H9 (cell line): ENCODE measurements around the gene OARD1. TPM values are rescaled to one million over a fixed set of nuclear protein-coding genes. Genes with fewer than 3 reads are reported as not detected.

ENCODE experiments used
- DNase-seq: peaks from one replicate; pipeline ENCODE4 v3.0.0-alpha.2; 2017
- H2AFZ ChIP-seq: one replicate; pipeline ENCODE4 v1.6.1; 2013; ENCODE audit warnings: mild to moderate bottlenecking, low read length, control low read depth, moderate library complexity
- H2AK5ac ChIP-seq: 2 replicates; pipeline ENCODE4 v1.6.1; 2013; ENCODE audit warnings: low read length, control low read depth, mixed read lengths; ENCODE audit not compliant: insufficient read length
- H2BK120ac ChIP-seq: one replicate; pipeline ENCODE4 v1.6.1; 2013; ENCODE audit warnings: low read depth, mild to moderate bottlenecking, low read length, control low read depth, inconsistent platforms; ENCODE audit not compliant: poor library complexity, severe bottlenecking
- H2BK12ac ChIP-seq: 2 replicates; pipeline ENCODE4 v1.6.1; 2013; ENCODE audit warnings: low read length, control low read depth, mixed read lengths, low read depth; ENCODE audit not compliant: insufficient read length
- H2BK15ac ChIP-seq: 2 replicates; pipeline ENCODE4 v1.6.1; 2013; ENCODE audit warnings: low read depth, low read length, control low read depth
- H2BK20ac ChIP-seq: one replicate; pipeline ENCODE4 v1.6.1; 2013; ENCODE audit warnings: low read depth, mild to moderate bottlenecking, low read length, control low read depth, inconsistent platforms; ENCODE audit not compliant: poor library complexity, severe bottlenecking
- H2BK5ac ChIP-seq: 2 replicates; pipeline ENCODE4 v1.6.1; 2013; ENCODE audit warnings: low read length, control low read depth, mixed read lengths; ENCODE audit not compliant: insufficient read length
- H3K14ac ChIP-seq: 2 replicates; pipeline ENCODE4 v1.6.1; 2013; ENCODE audit warnings: low read length, control low read depth; ENCODE audit not compliant: insufficient read depth
- H3K18ac ChIP-seq: 2 replicates; pipeline ENCODE4 v1.6.1; 2013; ENCODE audit warnings: low read depth, mild to moderate bottlenecking, mixed read lengths, low read length, control low read depth; ENCODE audit not compliant: insufficient read length
- H3K23ac ChIP-seq: 2 replicates; pipeline ENCODE4 v1.6.1; 2013; ENCODE audit warnings: low read length, control low read depth, mixed read lengths, low read depth; ENCODE audit not compliant: insufficient read length
- H3K23me2 ChIP-seq: 2 replicates; pipeline ENCODE4 v1.6.1; 2013; ENCODE audit warnings: low read depth, mild to moderate bottlenecking, mixed read lengths, low read length, control low read depth; ENCODE audit not compliant: insufficient read length, poor library complexity, severe bottlenecking
- H3K27ac ChIP-seq: 2 replicates; pipeline ENCODE4 v1.5.1; 2013; ENCODE audit warnings: low read length, control low read depth, mixed read lengths, low read depth; ENCODE audit not compliant: insufficient read length
- H3K27me3 ChIP-seq: 2 replicates; pipeline ENCODE4 v1.6.1; 2013; ENCODE audit warnings: low read length, control low read depth, inconsistent platforms; ENCODE audit not compliant: insufficient read depth
- H3K4ac ChIP-seq: 2 replicates; pipeline ENCODE4 v1.6.1; 2013; ENCODE audit warnings: low read depth, mild to moderate bottlenecking, control low read depth, inconsistent platforms, low read length, moderate library complexity
- H3K4me1 ChIP-seq: 2 replicates; pipeline ENCODE4 v1.6.1; 2013; ENCODE audit warnings: low read length, control low read depth, inconsistent platforms; ENCODE audit not compliant: insufficient read depth
- H3K4me2 ChIP-seq: 2 replicates; pipeline ENCODE4 v1.6.1; 2013; ENCODE audit warnings: low read length, control low read depth, mixed read lengths; ENCODE audit not compliant: insufficient read length, insufficient read depth
- H3K56ac ChIP-seq: 2 replicates; pipeline ENCODE4 v1.6.1; 2013; ENCODE audit warnings: low read depth, mild to moderate bottlenecking, mixed read lengths, low read length, control low read depth; ENCODE audit not compliant: insufficient read length
- H3K79me1 ChIP-seq: 2 replicates; pipeline ENCODE4 v1.6.1; 2013; ENCODE audit warnings: low read depth, mild to moderate bottlenecking, moderate library complexity, low read length, control low read depth, inconsistent platforms; ENCODE audit not compliant: insufficient read depth, poor library complexity, severe bottlenecking
- H3K79me2 ChIP-seq: 2 replicates; pipeline ENCODE4 v1.6.1; 2013; ENCODE audit warnings: low read length, control low read depth, inconsistent platforms; ENCODE audit not compliant: insufficient read depth
- H3K9ac ChIP-seq: 2 replicates; pipeline ENCODE4 v1.6.1; 2013; ENCODE audit warnings: low read length, control low read depth, mixed read lengths; ENCODE audit not compliant: insufficient read length; ENCODE audit errors: extremely low read depth
- H3K9me3 ChIP-seq: one replicate; pipeline ENCODE4 v1.6.1; 2013; ENCODE audit warnings: low read depth, low read length, inconsistent platforms; ENCODE audit not compliant: control insufficient read depth
- H3T11ph ChIP-seq: one replicate; pipeline ENCODE4 v1.6.1; 2013; ENCODE audit warnings: mild to moderate bottlenecking, low read length, control low read depth, inconsistent platforms
- H4K20me1 ChIP-seq: one replicate; pipeline ENCODE4 v1.6.1; 2013; ENCODE audit not compliant: control insufficient read depth, insufficient read length, insufficient read depth
- H4K5ac ChIP-seq: 2 replicates; pipeline ENCODE4 v1.6.1; 2013; ENCODE audit warnings: low read depth, mild to moderate bottlenecking, mixed read lengths, low read length, control low read depth; ENCODE audit not compliant: insufficient read length
- H4K8ac ChIP-seq: replicated peaks from 2 replicates; pipeline ENCODE4 v1.6.1; 2013; ENCODE audit warnings: low read length, control low read depth, mixed read lengths, low read depth; ENCODE audit not compliant: insufficient read length
- H4K91ac ChIP-seq: 2 replicates; pipeline ENCODE4 v1.6.1; 2013; ENCODE audit warnings: low read depth, mild to moderate bottlenecking, moderate library complexity, mixed read lengths, low read length, control low read depth; ENCODE audit not compliant: insufficient read length
- H3K27ac Mint-ChIP-seq, 3 experiments: 2 replicates in 2 of 3; 3 replicates in 1 of 3; pipeline ENCODE4 v1.8.0; 2020 to 2021; ENCODE audit warnings: mixed read lengths in 3 of 3, mild to moderate bottlenecking in 1 of 3, moderate library complexity in 1 of 3
- H3K27me3 Mint-ChIP-seq: 2 replicates; pipeline ENCODE4 v1.8.0; 2021; ENCODE audit warnings: low read depth, mild to moderate bottlenecking, moderate library complexity, mixed read lengths
- H3K36me3 Mint-ChIP-seq, 3 experiments: 2 replicates in 2 of 3; 3 replicates in 1 of 3; pipeline ENCODE4 v1.8.0; 2020 to 2021; ENCODE audit warnings: low read depth in 3 of 3, mixed read lengths in 3 of 3; ENCODE audit not compliant: insufficient read depth in 1 of 3
- H3K4me1 Mint-ChIP-seq, 2 experiments: 2 replicates each; pipeline ENCODE4 v1.8.0; 2020; ENCODE audit warnings: mixed read lengths in 2 of 2
- H3K4me3 Mint-ChIP-seq, 2 experiments: 2 replicates in 1 of 2; 3 replicates in 1 of 2; pipeline ENCODE4 v1.8.0; 2020 to 2021; ENCODE audit warnings: mild to moderate bottlenecking in 2 of 2, mixed read lengths in 2 of 2, moderate library complexity in 1 of 2
- H3K9me3 Mint-ChIP-seq, 2 experiments: 2 replicates in 1 of 2; 3 replicates in 1 of 2; pipeline ENCODE4 v1.8.0; 2020; ENCODE audit warnings: mild to moderate bottlenecking in 2 of 2, mixed read lengths in 2 of 2, moderate library complexity in 1 of 2
- WGBS: extraction: QIAGEN DNeasy Blood & Tissue Kit; methylation state at CpG from one replicate; pipeline ENCODE4 v1.1.7; 2013; ENCODE audit warnings: missing lambda C conversion rate, low lambda C conversion rate, mixed read lengths; ENCODE audit not compliant: insufficient read length; ENCODE audit errors: extremely low coverage; 5-methylcytosine and 5-hydroxymethylcytosine counted together
- total RNA-seq: library from RNA; stranded (reverse); gene quantifications from 2 replicates; pipeline ENCODE4 v1.2.1, GENCODE V29; 2021
- TF ChIP-seq, protein P1 (sequence below): fragments of 200-600 bp; sonication (generic); conservative IDR thresholded peaks from 3 replicates; pipeline ENCODE4 v1.8.0; 2021; ENCODE audit warnings: antibody characterized with exemption, mild to moderate bottlenecking

Gene OARD1
- total RNA-seq, 1 experiment from 2014 or later: 36.6 TPM

DNA sequence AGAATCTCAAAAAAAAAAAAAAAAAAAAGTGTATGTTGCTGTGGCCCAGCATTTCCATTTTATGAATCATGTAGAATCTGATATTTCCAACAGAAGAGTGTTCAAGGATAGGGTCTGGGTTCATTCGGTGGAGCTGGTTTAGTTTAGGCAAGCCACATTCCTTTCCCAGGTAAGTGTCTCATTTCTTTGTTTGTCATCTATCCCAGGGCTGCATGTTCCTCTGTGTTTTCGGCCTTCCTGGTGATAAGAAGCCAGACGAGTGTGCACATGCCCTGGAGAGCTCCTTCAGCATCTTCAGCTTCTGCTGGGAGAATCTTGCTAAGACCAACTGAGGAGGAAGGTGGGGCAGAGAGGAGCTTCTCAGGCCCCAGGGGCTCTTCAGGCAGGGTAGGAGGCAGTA lies 38.9 kb upstream of the OARD1 start:
- H3K4me1 ChIP-seq: no peaks in the 10 kb centered on the region
- no peaks in the 10 kb centered on the region for H3K23me2 ChIP-seq
- no peak overlapping the region for H4K5ac ChIP-seq
- H3K4me2 ChIP-seq: no peak overlapping the region
- H3K4ac ChIP-seq: no peak overlapping the region
- no CpG with 5 or more reads among the region's 3 CpGs for WGBS
- no peak overlapping the region for H3T11ph ChIP-seq
- no peak overlapping the region for H4K91ac ChIP-seq
- no peak overlapping the region for H2BK5ac ChIP-seq
- no peaks in the 10 kb centered on the region for H3K9me3 Mint-ChIP-seq
- H3K18ac ChIP-seq: no peak overlapping the region
- peaks cover 0 to 5% (median 0%) of the 10 kb centered on the region in 3 experiments; a peak in 2 of 7 replicates for H3K36me3 Mint-ChIP-seq
- no peaks in the 10 kb centered on the region for H3K27me3 ChIP-seq
- TF ChIP-seq, protein P1, sequence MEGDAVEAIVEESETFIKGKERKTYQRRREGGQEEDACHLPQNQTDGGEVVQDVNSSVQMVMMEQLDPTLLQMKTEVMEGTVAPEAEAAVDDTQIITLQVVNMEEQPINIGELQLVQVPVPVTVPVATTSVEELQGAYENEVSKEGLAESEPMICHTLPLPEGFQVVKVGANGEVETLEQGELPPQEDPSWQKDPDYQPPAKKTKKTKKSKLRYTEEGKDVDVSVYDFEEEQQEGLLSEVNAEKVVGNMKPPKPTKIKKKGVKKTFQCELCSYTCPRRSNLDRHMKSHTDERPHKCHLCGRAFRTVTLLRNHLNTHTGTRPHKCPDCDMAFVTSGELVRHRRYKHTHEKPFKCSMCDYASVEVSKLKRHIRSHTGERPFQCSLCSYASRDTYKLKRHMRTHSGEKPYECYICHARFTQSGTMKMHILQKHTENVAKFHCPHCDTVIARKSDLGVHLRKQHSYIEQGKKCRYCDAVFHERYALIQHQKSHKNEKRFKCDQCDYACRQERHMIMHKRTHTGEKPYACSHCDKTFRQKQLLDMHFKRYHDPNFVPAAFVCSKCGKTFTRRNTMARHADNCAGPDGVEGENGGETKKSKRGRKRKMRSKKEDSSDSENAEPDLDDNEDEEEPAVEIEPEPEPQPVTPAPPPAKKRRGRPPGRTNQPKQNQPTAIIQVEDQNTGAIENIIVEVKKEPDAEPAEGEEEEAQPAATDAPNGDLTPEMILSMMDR: no peak
- no peak overlapping the region for H3K27ac ChIP-seq
- no peaks in the 10 kb centered on the region for H3K27me3 Mint-ChIP-seq
- H3K27ac Mint-ChIP-seq: peak overlapping the region in 2 of 3 experiments; percentile 29 to 37; a peak in 2 of 7 replicates
- no peak overlapping the region for H2AK5ac ChIP-seq
- H3K23ac ChIP-seq: no peak overlapping the region
- H4K8ac ChIP-seq: no peak overlapping the region
- H3K79me2 ChIP-seq: no peaks in the 10 kb centered on the region
- no peak overlapping the region for H3K14ac ChIP-seq
- no peak overlapping the region for H2BK12ac ChIP-seq
- H3K9me3 ChIP-seq: no peaks in the 10 kb centered on the region
- no peak overlapping the region for H2BK120ac ChIP-seq
- DNase-seq: no peak
- no peaks in the 10 kb centered on the region for H3K79me1 ChIP-seq
- no peak overlapping the region for H2AFZ ChIP-seq
- no peak overlapping the region for H3K56ac ChIP-seq
- 0 out of 4 replicates have a peak, but pooled peaks cover 0 to 3% of the 10 kb centered on the region in 2 experiments for H3K4me1 Mint-ChIP-seq
- H3K4me3 Mint-ChIP-seq: no peak overlapping the region
- no peak overlapping the region for H2BK15ac ChIP-seq
- no peaks in the 10 kb centered on the region for H4K20me1 ChIP-seq
- H3K9ac ChIP-seq: no peak overlapping the region
- H2BK20ac ChIP-seq: no peak overlapping the region
